Cortex of kidney (tissue), 1 donor: ENCODE measurements around the gene SLFN12L.
"Not testable (repeated sequence)": the region's sequence is repeated elsewhere in the genome, so short reads cannot be mapped to it uniquely, and the experiment has no call there.

ENCODE experiments used
- DNase-seq: peaks from one replicate; lab custom pipeline; 2025; lab: John Stamatoyannopoulos, UW

SLFN12L gene

GRCh38 chr17:35537601-35538141 lies at the start of gene SLFN12L:
TSS of gene SLFN12L (minus strand) at chr17:35537678. CDS start at chr17:35522364, 15,314 bp downstream.
- no peak for DNase-seq

- no peak for DNase-seq
Measured at GRCh38 chr17:35586569-35587073, 49.1 kb upstream of the SLFN12L start.

- DNase-seq: no peak
Measured at GRCh38 chr17:35584061-35584460, 46.6 kb upstream of the SLFN12L start.

- no peak for DNase-seq
Measured at GRCh38 chr17:35578929-35579432, 41.5 kb upstream of the SLFN12L start.

GRCh38 chr17:35578197-35578928 lies 40.9 kb upstream of the SLFN12L start, which contains the start of gene PEX12:
TSS of gene PEX12 (minus strand) at chr17:35578571. CDS start at chr17:35578021, 550 bp downstream.
- DNase-seq: no peak

GRCh38 chr17:35577830-35578196 lies 40.3 kb upstream of the SLFN12L start:
- no peak for DNase-seq

- DNase-seq: no peak
Measured at GRCh38 chr17:35575759-35576158, 38.3 kb upstream of the SLFN12L start.

GRCh38 chr17:35569405-35569804 lies 31.9 kb upstream of the SLFN12L start:
- no peak for DNase-seq

GRCh38 chr17:35568561-35568960 lies 31.1 kb upstream of the SLFN12L start:
- no peak for DNase-seq

- DNase-seq: no peak
Measured at GRCh38 chr17:35566968-35567367, 29.5 kb upstream of the SLFN12L start.

GRCh38 chr17:35563181-35563580 lies 25.7 kb upstream of the SLFN12L start:
- not testable (repeated sequence) for DNase-seq

GRCh38 chr17:35560703-35561102 lies 23.2 kb upstream of the SLFN12L start, which contains the start of gene SLFN14:
TSS of gene SLFN14 (minus strand) at chr17:35560819. CDS start at chr17:35558062, 2,757 bp downstream.
- DNase-seq: no peak

GRCh38 chr17:35559495-35560210 lies 22.2 kb upstream of the SLFN12L start:
- no peak for DNase-seq

GRCh38 chr17:35557353-35557752 lies 19.9 kb upstream of the SLFN12L start:
- no peak for DNase-seq

- no peak for DNase-seq
Measured at GRCh38 chr17:35555691-35556090, 18.2 kb upstream of the SLFN12L start.

- no peak for DNase-seq
Measured at GRCh38 chr17:35554668-35555067, 17.2 kb upstream of the SLFN12L start.

GRCh38 chr17:35553310-35553709 lies 15.8 kb upstream of the SLFN12L start:
- no peak for DNase-seq

GRCh38 chr17:35548978-35549377 lies 11.5 kb upstream of the SLFN12L start:
- no peak for DNase-seq

GRCh38 chr17:35548208-35548810 lies 10.8 kb upstream of the SLFN12L start:
- no peak for DNase-seq

- DNase-seq: no peak
Measured at GRCh38 chr17:35546487-35546886, 9.0 kb upstream of the SLFN12L start.

- no peak for DNase-seq
Measured at GRCh38 chr17:35545150-35545549, 7.7 kb upstream of the SLFN12L start.

- DNase-seq: no peak
Measured at GRCh38 chr17:35543856-35544255, 6.4 kb upstream of the SLFN12L start.
